Activated CD8-positive, alpha-beta T cell treated with anti-CD3 and anti-CD28 coated beads for 36 hours (primary cell): ENCODE results near the gene ALKAL2. TPM values are rescaled to one million over a fixed set of nuclear protein-coding genes. Genes with fewer than 3 reads are reported as not detected.
"Not testable (repeated sequence)": the region's sequence is repeated elsewhere in the genome, so short reads cannot be mapped to it uniquely, and the experiment has no call there.

Source experiments
- ATAC-seq: fragments of 200-7000 bp; cut with Tn5 transposase; one replicate; pipeline ENCODE4 v1.10.0; 2021; ENCODE audit warnings: mild to moderate bottlenecking, moderate library complexity
- CTCF ChIA-PET: fragments of 350-600 bp; sonication (Branson Sonifier 250); formaldehyde crosslinking; loops from one replicate; lab custom pipeline; 2021; ENCODE audit warnings: antibody characterized with exemption; lab: Charles Lee
- POLR2A ChIA-PET: fragments of 350-600 bp; sonication (Branson Sonifier 250); formaldehyde crosslinking; loops from one replicate; lab custom pipeline; 2021; ENCODE audit warnings: antibody characterized with exemption; lab: Charles Lee
- DNase-seq: peaks from one replicate; pipeline ENCODE4 v3.0.0-alpha.2; 2020
- H3K27ac Mint-ChIP-seq: one replicate; pipeline ENCODE4 v1.8.0; 2021; ENCODE audit warnings: mild to moderate bottlenecking, mixed read lengths
- H3K27me3 Mint-ChIP-seq: one replicate; pipeline ENCODE4 v1.8.0; 2021; ENCODE audit warnings: mixed read lengths
- H3K36me3 Mint-ChIP-seq: one replicate; pipeline ENCODE4 v1.8.0; 2021; ENCODE audit warnings: low read depth, mixed read lengths
- H3K4me1 Mint-ChIP-seq: one replicate; pipeline ENCODE4 v1.8.0; 2021; ENCODE audit warnings: low read depth, mixed read lengths
- H3K4me3 Mint-ChIP-seq: one replicate; pipeline ENCODE4 v1.8.0; 2021; ENCODE audit warnings: mild to moderate bottlenecking, moderate library complexity, mixed read lengths
- H3K9me3 Mint-ChIP-seq: one replicate; pipeline ENCODE4 v1.8.0; 2021; ENCODE audit warnings: mixed read lengths
- intact Hi-C: fragments of 100-400 bp; cut with micrococcal nuclease; formaldehyde crosslinking; loops from one replicate; pipeline ENCODE4 v1.10.0; 2022
- total RNA-seq, 2 experiments: library from RNA; stranded (reverse); gene quantifications; one replicate each; pipeline ENCODE4 v1.2.3, GENCODE V29; 2021
- TF ChIP-seq, protein P1 (sequence below): fragments of 200-600 bp; IDR thresholded peaks from one replicate; pipeline ENCODE4 v1.8.0; 2022; ENCODE audit warnings: antibody characterized with exemption, mild to moderate bottlenecking

Gene ALKAL2
- total RNA-seq, 2 experiments from 2014 or later = not detected

DNA sequence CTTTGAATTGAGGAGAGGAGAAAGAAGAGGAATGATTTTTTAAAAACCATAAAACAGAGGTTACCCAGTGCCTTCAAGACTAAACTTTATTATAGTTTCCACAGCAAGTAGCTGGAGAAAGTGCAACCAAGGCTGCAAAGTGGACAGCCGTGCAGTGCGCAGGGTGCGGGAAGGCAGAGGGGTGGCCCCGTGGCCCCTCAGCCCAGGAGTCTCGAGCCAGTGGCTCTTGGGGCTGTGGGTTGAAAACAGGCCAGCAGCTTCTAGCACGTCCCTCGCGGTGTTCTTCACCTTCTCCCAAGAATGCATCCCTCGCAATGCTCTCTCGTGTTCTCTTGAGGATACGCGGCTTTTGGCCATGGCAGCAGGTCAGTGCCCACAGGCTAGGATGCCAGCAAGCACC lies 28.5 kb upstream of the ALKAL2 start:
- TF ChIP-seq, protein P1, sequence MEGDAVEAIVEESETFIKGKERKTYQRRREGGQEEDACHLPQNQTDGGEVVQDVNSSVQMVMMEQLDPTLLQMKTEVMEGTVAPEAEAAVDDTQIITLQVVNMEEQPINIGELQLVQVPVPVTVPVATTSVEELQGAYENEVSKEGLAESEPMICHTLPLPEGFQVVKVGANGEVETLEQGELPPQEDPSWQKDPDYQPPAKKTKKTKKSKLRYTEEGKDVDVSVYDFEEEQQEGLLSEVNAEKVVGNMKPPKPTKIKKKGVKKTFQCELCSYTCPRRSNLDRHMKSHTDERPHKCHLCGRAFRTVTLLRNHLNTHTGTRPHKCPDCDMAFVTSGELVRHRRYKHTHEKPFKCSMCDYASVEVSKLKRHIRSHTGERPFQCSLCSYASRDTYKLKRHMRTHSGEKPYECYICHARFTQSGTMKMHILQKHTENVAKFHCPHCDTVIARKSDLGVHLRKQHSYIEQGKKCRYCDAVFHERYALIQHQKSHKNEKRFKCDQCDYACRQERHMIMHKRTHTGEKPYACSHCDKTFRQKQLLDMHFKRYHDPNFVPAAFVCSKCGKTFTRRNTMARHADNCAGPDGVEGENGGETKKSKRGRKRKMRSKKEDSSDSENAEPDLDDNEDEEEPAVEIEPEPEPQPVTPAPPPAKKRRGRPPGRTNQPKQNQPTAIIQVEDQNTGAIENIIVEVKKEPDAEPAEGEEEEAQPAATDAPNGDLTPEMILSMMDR = no peak
- ATAC-seq (no peak), DNase-seq (no peak)
- Mint-ChIP-seq H3K4me1 (peaks cover 28% of the 10 kb centered on the region), H3K9me3 (peaks cover 5% of the 10 kb centered on the region), H3K36me3 (peaks cover 7% of the 10 kb centered on the region), H3K27me3 (peaks cover 9% of the 10 kb centered on the region), H3K4me3 (no peak overlapping the region), H3K27ac (no peak overlapping the region)
- CTCF ChIA-PET = no interaction called here
- POLR2A ChIA-PET = no interaction called here
- intact Hi-C loops = no loop called here

DNA sequence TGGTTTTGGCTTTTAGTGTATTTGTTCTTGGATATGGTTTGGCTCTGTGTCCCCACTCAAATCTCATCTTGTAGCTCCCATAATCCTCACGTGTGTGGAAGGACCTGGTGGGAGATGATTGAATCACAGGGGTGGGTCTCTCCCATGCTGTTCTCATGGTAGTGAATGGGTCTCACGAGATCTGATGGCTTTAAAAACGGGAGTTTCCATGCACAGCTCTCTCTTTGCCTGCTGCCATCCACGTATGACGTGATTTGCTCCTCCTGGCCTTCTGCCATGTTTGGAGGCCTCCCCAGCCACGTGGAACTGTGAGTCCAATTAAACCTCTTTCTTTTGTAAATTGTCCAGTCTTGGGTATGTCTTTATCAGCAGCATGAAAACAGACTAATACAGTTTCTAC lies 28.0 kb upstream of the ALKAL2 start:
- ATAC-seq, H3K36me3 Mint-ChIP-seq, DNase-seq, H3K27ac Mint-ChIP-seq, H3K9me3 Mint-ChIP-seq, H3K4me3 Mint-ChIP-seq, H3K27me3 Mint-ChIP-seq, intact Hi-C loops, CTCF ChIA-PET, POLR2A ChIA-PET: not testable (repeated sequence)
- peaks cover 28% of the 10 kb centered on the region for H3K4me1 Mint-ChIP-seq

DNA sequence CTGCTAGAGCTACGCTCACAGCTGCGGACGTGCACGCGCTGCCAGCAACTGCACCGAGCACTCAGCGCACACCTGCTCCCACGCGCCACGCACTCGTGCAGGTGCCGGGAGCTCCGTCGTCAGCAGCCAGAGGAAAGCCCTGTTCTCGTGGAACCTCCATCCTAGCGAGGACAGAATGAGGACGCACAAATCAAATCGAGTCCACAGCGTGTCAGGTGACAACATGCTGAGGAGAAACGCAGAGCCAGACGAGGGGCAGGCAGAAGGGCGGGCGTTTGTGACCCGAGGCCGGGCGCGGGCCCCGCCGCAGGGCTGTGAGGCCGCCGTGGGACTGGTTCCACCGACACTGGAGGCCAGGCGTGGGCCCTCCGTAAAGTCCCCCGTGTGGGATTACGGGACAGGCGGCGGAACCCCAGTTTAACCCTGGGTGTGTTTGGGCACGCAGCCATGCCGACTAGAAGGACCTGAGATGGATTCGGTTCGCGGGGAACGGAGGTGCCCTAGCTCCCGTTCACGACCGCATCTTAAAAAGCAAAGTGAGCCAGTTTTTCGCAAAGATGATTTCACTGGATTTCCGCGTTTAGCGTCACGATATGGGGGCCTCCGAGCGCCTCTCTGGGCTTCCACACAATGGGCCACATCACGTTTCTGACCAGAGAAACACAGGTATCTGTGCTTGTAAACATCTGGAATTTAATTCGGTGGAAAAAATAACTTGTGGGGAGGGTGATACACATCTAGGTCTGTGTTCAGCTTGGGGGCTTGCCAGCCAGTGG lies 26.9 kb upstream of the ALKAL2 start:
- POLR2A ChIA-PET = interaction anchor here (0.6 kb wide), 1 partner anchor 116 kb away, joined by 3 read pairs; no protein-coding TSS in a partner anchor
- CTCF ChIA-PET = no interaction called here
- Mint-ChIP-seq H3K27me3 (peaks cover 9% of the 10 kb centered on the region), H3K4me3 (no peak overlapping the region), H3K9me3 (peaks cover 5% of the 10 kb centered on the region), H3K36me3 (peaks cover 7% of the 10 kb centered on the region), H3K4me1 (peaks cover 24% of the 10 kb centered on the region), H3K27ac (no peak overlapping the region)
- intact Hi-C loops = no loop called here
- TF ChIP-seq, protein P1 = no peak
- ATAC-seq = no peak
- no peak for DNase-seq

DNA sequence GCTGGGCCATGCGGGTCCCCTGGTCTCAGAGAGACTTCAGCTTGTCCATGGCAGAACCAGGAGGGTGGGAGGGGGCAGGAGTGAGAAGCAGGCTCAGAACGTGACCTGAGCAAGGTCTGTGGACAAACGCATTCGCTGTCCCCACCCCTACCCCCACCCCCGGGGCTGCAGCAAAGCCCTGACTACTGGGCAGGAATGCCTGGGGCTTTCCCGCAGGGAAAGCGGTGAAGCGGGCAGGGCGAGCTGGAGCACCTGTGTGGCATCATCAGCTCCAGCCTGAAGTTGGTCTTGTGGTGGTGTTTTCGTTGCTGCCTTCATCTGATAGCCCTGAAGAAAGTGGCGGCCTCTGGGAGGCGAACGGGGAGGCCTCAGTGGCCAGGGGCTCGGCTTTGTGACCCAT lies 26.1 kb upstream of the ALKAL2 start:
- H3K27ac Mint-ChIP-seq = no peak overlapping the region
- ChIA-PET CTCF (no interaction called here), POLR2A (interaction anchor here (0.6 kb wide), 1 partner anchor 116 kb away, joined by 3 read pairs; no protein-coding TSS in a partner anchor)
- DNase-seq = no peak
- H3K4me3 Mint-ChIP-seq = no peak overlapping the region
- peaks cover 4% of the 10 kb centered on the region for H3K9me3 Mint-ChIP-seq
- peaks cover 20% of the 10 kb centered on the region for H3K4me1 Mint-ChIP-seq
- peaks cover 7% of the 10 kb centered on the region for H3K36me3 Mint-ChIP-seq
- peaks cover 7% of the 10 kb centered on the region for H3K27me3 Mint-ChIP-seq
- ATAC-seq = no peak
- intact Hi-C loops = no loop called here
- TF ChIP-seq, protein P1 = no peak

DNA sequence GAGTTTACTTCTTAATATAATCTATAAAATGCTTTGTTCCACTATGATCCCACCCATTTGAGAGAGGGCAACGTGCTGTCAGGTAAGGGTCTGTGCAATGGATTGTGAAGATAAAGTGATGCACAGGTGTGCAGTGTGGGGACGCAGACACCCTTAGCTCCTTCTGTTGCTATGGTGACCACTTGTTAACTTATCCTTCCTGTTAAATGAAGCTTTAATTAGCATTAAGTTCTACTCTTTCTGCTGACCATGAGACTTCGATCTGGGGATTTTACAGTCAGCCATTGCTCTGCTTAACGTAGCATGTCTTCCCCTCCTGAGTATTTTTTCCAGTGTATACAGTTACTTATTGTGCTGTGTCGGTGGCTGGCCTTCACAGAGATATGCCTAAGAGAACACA lies 23.1 kb upstream of the ALKAL2 start:
- DNase-seq = no peak
- TF ChIP-seq, protein P1 = no peak
- no peaks in the 10 kb centered on the region for H3K4me1 Mint-ChIP-seq
- H3K4me3 Mint-ChIP-seq = no peak overlapping the region
- no peaks in the 10 kb centered on the region for H3K36me3 Mint-ChIP-seq
- ChIA-PET POLR2A (interaction anchor here (0.9 kb wide), 1 partner anchor 30 kb away, joined by 4 read pairs; no protein-coding TSS in a partner anchor), CTCF (no interaction called here)
- no peak overlapping the region for H3K27ac Mint-ChIP-seq
- H3K27me3 Mint-ChIP-seq = peaks cover 2% of the 10 kb centered on the region
- intact Hi-C loops = no loop called here
- ATAC-seq = no peak
- no peaks in the 10 kb centered on the region for H3K9me3 Mint-ChIP-seq
